ENCODE results near the gene PDE7B.

DNA sequence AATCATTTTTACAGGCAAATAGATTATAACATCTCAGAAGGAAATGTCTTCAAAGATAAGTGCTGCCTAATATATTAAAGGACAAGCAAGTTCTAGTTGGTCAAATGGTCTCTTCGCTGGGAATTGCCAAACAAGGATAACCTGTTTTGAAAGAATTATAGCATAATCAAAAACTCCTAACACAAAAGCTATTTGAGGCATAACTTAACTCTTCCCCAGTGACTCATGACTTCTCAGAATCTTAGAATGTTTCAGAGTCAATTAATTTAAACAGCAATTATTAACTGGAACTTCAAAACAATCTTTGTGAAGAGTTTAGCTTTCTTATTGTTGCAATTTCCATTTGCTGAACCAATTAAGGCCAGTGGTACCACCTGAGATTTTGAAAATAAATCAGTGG is 272.0 kb downstream of the PDE7B start:
- TF ChIP-seq POLR2A (IDR thresholded peaks at IDR 0.05; ENCODE audit: control extremely low read depth in 1 of 2, low read depth in 2 of 2, low read length in 2 of 2) (no peak), MAFK (IDR thresholded peaks at IDR 0.05; ENCODE audit: low read depth, low read length) (no peak), RAD21 (IDR thresholded peaks at IDR 0.05 in 1 of 2, conservative IDR thresholded peaks at IDR 0.05 in 1 of 2; ENCODE audit: low read depth in 2 of 2, low read length in 2 of 2) (no peak), SIN3A (conservative IDR thresholded peaks at IDR 0.05 in 1 of 2, IDR thresholded peaks at IDR 0.05 in 1 of 2; ENCODE audit: low read depth in 1 of 2, low read length in 2 of 2) (no peak), CTCF (IDR thresholded peaks at IDR 0.05; ENCODE audit: control extremely low read depth in 1 of 3, insufficient read depth in 1 of 3, low read depth in 1 of 3, low read length in 3 of 3) (no peak), SRF (IDR thresholded peaks at IDR 0.05; ENCODE audit: low read depth, low read length) (no peak), TEAD4 (IDR thresholded peaks at IDR 0.05; ENCODE audit: low read depth, low read length) (no peak)

Measured in H1 (cell line).